Measurements from ENCODE around the gene CCER1.

Gene CCER1

GRCh38 chr12:90916516-90916915 lies 38.5 kb downstream of the CCER1 start:
- DNase-seq: no peak

GRCh38 chr12:90915353-90915752 lies 39.6 kb downstream of the CCER1 start:
- no peak for DNase-seq

GRCh38 chr12:90910958-90911357 lies 44.0 kb downstream of the CCER1 start:
- no peak for DNase-seq

- no peak for DNase-seq
Measured at GRCh38 chr12:90909069-90909770, 45.8 kb downstream of the CCER1 start.

- no peak for DNase-seq
Measured at GRCh38 chr12:90908465-90908864, 46.5 kb downstream of the CCER1 start.

GRCh38 chr12:90905691-90906370 lies 49.1 kb downstream of the CCER1 start:
- no peak for DNase-seq

GRCh38 chr12:90902596-90902995 lies 52.4 kb downstream of the CCER1 start:
- DNase-seq: no peak
